Spleen (tissue), 7 donors: Measurements from ENCODE around the gene MRM1.

Experiments
- CTCF ChIP-seq, 11 experiments: fragments of 200-600 bp in 7 of 11; fragments of 450-650 bp in 4 of 11; sonication (generic) in 4 of 11; IDR thresholded peaks in 8 of 11; conservative IDR thresholded peaks in 3 of 11; 1 replicate in 7 of 11; 2 replicates in 4 of 11; pipeline versions ENCODE4 v1.4.0 to v1.8.0; 2016 to 2021; ENCODE audit warnings: antibody characterized with exemption in 11 of 11, inconsistent platforms in 4 of 11, mild to moderate bottlenecking in 1 of 11
- POLR2AphosphoS5 ChIP-seq, 3 donors: sonication (generic); formaldehyde crosslinking; IDR thresholded peaks; one replicate each; pipeline ENCODE4 v1.5.1; 2017; ENCODE audit warnings: antibody characterized with exemption in 3 of 3
- donor health status: DM: no; HTN: no; CAD: no; lungs with moderate emphysema.
- donor health status: DM: no; HTN: no; CAD: no.
- donor health status: DM: no; HTN: no; CAD: no.

DNA sequence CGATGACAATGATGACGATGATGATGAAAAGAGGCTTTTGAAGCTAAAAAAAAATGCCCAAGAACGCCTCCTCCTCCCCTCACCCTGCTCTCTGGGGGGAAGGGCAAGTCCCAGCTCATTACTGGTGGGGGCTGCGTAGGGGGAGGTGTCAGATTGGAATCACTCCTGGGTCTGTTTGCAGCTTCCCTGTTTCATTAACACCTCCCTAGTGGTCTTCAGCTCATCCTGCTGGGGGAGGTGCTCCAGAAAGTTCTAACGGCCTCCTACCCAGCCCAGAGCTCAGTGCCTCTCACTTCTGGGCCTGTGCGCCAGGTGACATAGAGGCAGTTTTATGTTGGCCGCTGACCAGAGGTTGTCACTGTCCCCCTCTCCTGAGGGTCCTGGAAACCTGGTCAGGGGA, 12.7 kb downstream of the MRM1 start:
- TF ChIP-seq CTCF (IDR thresholded peaks at IDR 0.05 in 8 of 11, conservative IDR thresholded peaks at IDR 0.05 in 3 of 11), result no peak
- no peak for TF ChIP-seq POLR2AphosphoS5 (IDR thresholded peaks at IDR 0.05)
